ENCODE results near the gene KRTAP10-3. TPM values are rescaled to one million over a fixed set of nuclear protein-coding genes. Genes with fewer than 3 reads are reported as not detected.

Gene KRTAP10-3
- total RNA-seq, 1 experiment from 2014 or later, result not detected

DNA sequence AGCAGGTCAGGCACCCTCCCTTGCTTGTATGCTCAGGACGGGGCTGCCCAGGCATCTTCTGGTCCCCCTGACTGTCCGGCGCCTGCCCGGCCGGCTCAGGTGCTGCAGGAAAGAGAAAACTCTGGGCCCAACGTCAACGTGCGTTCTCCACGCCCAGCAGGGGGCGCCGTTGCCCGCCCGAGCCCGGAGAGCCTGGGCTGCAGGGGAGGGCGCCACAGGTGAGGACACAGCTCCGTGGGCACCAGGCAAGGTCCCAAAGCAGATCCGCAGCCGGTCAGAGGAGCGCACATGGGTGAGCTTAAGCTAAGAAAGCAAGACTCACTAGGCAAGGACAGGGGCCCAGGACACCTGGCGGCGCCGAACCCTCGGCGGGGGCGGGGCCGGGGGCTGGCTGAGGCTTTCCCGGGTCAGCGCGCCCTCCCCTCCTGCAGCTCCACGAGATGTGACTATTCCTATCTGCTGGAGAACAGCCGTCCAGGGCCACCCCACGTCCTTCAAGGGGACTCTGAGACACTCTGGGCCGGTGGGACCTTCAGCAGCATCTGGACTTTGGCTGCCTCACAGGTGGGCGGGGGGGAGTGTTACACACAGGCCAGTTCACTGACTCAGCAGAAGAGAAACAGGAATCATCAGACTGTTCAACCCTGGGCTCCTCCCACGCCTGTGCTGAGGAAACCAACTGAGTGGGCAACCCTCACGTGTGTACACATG, 47.9 kb downstream of the KRTAP10-3 start:
- BruUV-seq (replicated peaks), result no TSS peak
- Histone ChIP-seq H3K9me2 (ENCODE audit: insufficient read depth) (no peaks in the 10 kb centered on the region), H3K4me3 (replicated peaks in 1 of 2; ENCODE audit: low read depth in 1 of 2, low read length in 2 of 2) (peak overlapping the region; percentile 23 to 29), H3K4me2 (ENCODE audit: low read length) (peak overlapping the region; percentile 67), H3K27me3 (ENCODE audit: insufficient read depth, low read length) (no peaks in the 10 kb centered on the region), H4K20me1 (ENCODE audit: insufficient read depth) (no peaks in the 10 kb centered on the region), H2AFZ (ENCODE audit: low read depth, low read length, poor library complexity, severe bottlenecking) (no peak overlapping the region), H3K9me3 (ENCODE audit: control insufficient read depth in 1 of 2, insufficient read depth in 1 of 2, low read depth in 1 of 2, low read length in 2 of 2) (no peaks in the 10 kb centered on the region), H3K4me1 (ENCODE audit: control insufficient read depth in 1 of 2, insufficient read depth in 2 of 2, low read length in 2 of 2) (peaks cover 9 to 15% of the 10 kb centered on the region in 2 experiments), H3K36me3 (ENCODE audit: control insufficient read depth in 1 of 2, insufficient read depth in 2 of 2, low read length in 2 of 2) (no peaks in the 10 kb centered on the region), H3K79me2 (ENCODE audit: insufficient read depth, low read length) (no peaks in the 10 kb centered on the region), H3K27ac (ENCODE audit: low read depth, low read length) (no peak overlapping the region), H3K9ac (ENCODE audit: low read length) (no peak overlapping the region)
- POLR2A ChIA-PET, result interaction anchor here (1.3 kb wide), 1 partner anchor 283 kb away, joined by 7 read pairs; no protein-coding TSS in a partner anchor
- peak; percentile 29 for DNase-seq (ENCODE audit: low read depth, low spot score)
- peak; percentile 93 for ATAC-seq
- intact Hi-C loops (cut with micrococcal nuclease), result loop anchor here (1.0 to 10.0 kb wide), 3 partner anchors 232 to 624 kb away; no protein-coding TSS in a partner anchor
- RAD21 ChIA-PET (ENCODE audit: low non-redundant PET in 1 of 2, low total read pairs in 2 of 2, uncharacterized antibody in 2 of 2, unreplicated experiment in 2 of 2), result interaction anchor here (1.1 to 1.3 kb wide), 2 partner anchors 232 to 283 kb away, joined by 5 to 6 read pairs; no protein-coding TSS in a partner anchor
- CTCF ChIA-PET, result interaction anchor here (0.6 to 2.2 kb wide), 11 partner anchors 9 to 628 kb away, joined by 3 to 38 read pairs (median 6); no protein-coding TSS in a partner anchor
- TF ChIP-seq, protein P1, sequence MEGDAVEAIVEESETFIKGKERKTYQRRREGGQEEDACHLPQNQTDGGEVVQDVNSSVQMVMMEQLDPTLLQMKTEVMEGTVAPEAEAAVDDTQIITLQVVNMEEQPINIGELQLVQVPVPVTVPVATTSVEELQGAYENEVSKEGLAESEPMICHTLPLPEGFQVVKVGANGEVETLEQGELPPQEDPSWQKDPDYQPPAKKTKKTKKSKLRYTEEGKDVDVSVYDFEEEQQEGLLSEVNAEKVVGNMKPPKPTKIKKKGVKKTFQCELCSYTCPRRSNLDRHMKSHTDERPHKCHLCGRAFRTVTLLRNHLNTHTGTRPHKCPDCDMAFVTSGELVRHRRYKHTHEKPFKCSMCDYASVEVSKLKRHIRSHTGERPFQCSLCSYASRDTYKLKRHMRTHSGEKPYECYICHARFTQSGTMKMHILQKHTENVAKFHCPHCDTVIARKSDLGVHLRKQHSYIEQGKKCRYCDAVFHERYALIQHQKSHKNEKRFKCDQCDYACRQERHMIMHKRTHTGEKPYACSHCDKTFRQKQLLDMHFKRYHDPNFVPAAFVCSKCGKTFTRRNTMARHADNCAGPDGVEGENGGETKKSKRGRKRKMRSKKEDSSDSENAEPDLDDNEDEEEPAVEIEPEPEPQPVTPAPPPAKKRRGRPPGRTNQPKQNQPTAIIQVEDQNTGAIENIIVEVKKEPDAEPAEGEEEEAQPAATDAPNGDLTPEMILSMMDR (IDR thresholded peaks at IDR 0.05 in 2 of 3, conservative IDR thresholded peaks at IDR 0.05 in 1 of 3; ENCODE audit: borderline replicate concordance in 1 of 3, insufficient read depth in 1 of 3, low read depth in 2 of 3, low read length in 2 of 3), result peak in 2 of 3 experiments; percentile 89 to 95; a peak in 4 of 6 replicates
- TF ChIP-seq YY1 (IDR thresholded peaks at IDR 0.05; ENCODE audit: extremely low read depth, insufficient replicate concordance, low read depth, low read length) (no peak), ZNF274 (IDR thresholded peaks at IDR 0.05; ENCODE audit: low read depth, low read length) (no peak)
